HepG2 (cell line): ENCODE results near the gene LMAN2. TPM values are rescaled to one million over a fixed set of nuclear protein-coding genes. Genes with fewer than 3 reads are reported as not detected.

Experiments
- ATAC-seq: fragments of 200-7000 bp; cut with Tn5 transposase; 3 replicates; pipeline ENCODE4 v1.9.1; 2020; ENCODE audit warnings: mild to moderate bottlenecking, moderate library complexity
- BruUV-seq: library from RNA; stranded (reverse); fragments of 400-500 nt; replicated peaks from 2 replicates; lab custom pipeline; 2021; lab: Mats Ljungman, UMichigan
- CTCF ChIA-PET: fragments of 300-600 bp; formaldehyde crosslinking; extraction: SDS; loops from one replicate; lab custom pipeline; 2021; ENCODE audit warnings: low total read pairs, inconsistent platforms, low intra/inter-chr PET ratio; lab: Yijun Ruan, JAX
- POLR2A ChIA-PET: fragments of 350-600 bp; sonication (Branson Sonifier 250); formaldehyde crosslinking; loops from one replicate; lab custom pipeline; 2020; ENCODE audit warnings: antibody characterized with exemption, inconsistent platforms; lab: Yijun Ruan, JAX
- DNase-seq: peaks from one replicate; pipeline ENCODE4 v3.0.0-alpha.2; 2015; ENCODE audit warnings: low spot score
- FAIRE-seq: peaks from 3 replicates; lab custom pipeline; 2011; peaks lifted over from hg19 to GRCh38; lab: Jason Lieb, UNC
- H2AFZ ChIP-seq: one replicate; pipeline ENCODE4 v1.6.1; 2011; ENCODE audit warnings: low read length, inconsistent platforms
- H3K27ac ChIP-seq: fragments of 300-600 bp; 3 replicates; pipeline ENCODE4 v1.8.0; 2011; ENCODE audit warnings: mixed run types, mild to moderate bottlenecking, mixed read lengths, low read length, inconsistent platforms; ENCODE audit not compliant: insufficient read depth; ENCODE audit errors: extremely low read length
- H3K27me3 ChIP-seq, 2 experiments: fragments of 200-600 bp in 1 of 2; 2 replicates in 1 of 2; 3 replicates in 1 of 2; pipeline versions ENCODE4 v1.6.0 to v1.8.0; 2011; ENCODE audit warnings: low read length in 2 of 2, mild to moderate bottlenecking in 2 of 2, moderate library complexity in 2 of 2, inconsistent platforms in 1 of 2; ENCODE audit not compliant: insufficient read depth in 2 of 2, control insufficient read depth in 1 of 2
- H3K36me3 ChIP-seq, 2 experiments: fragments of 200-600 bp in 1 of 2; replicated peaks in 1 of 2; 2 replicates in 1 of 2; 3 replicates in 1 of 2; pipeline versions ENCODE4 v1.5.1 to v1.8.0; 2011; ENCODE audit warnings: low read length in 2 of 2, inconsistent platforms in 1 of 2; ENCODE audit not compliant: insufficient read depth in 2 of 2, control insufficient read depth in 1 of 2
- H3K4me1 ChIP-seq: 2 replicates; pipeline ENCODE4 v1.5.1; 2012; ENCODE audit warnings: low read length, inconsistent platforms; ENCODE audit not compliant: insufficient read depth
- H3K4me2 ChIP-seq: 2 replicates; pipeline ENCODE4 v1.6.0; 2011; ENCODE audit warnings: low read depth, low read length, inconsistent platforms
- H3K4me3 ChIP-seq, 3 experiments: fragments of 200-600 bp in 1 of 3; sonication (generic), shearing (Covaris generic) in 1 of 3; replicated peaks in 1 of 3; 2 replicates each; pipeline ENCODE4 v1.5.1; 2011 to 2016; ENCODE audit warnings: low read length in 3 of 3, inconsistent platforms in 2 of 3, low read depth in 2 of 3, mild to moderate bottlenecking in 2 of 3, control low read depth in 1 of 3, mixed read lengths in 1 of 3; ENCODE audit not compliant: insufficient read depth in 1 of 3
- H3K79me2 ChIP-seq: one replicate; pipeline ENCODE4 v1.6.1; 2011; ENCODE audit warnings: low read length, inconsistent platforms; ENCODE audit not compliant: insufficient read depth
- H3K9ac ChIP-seq: 2 replicates; pipeline ENCODE4 v1.6.0; 2011; ENCODE audit warnings: mild to moderate bottlenecking, low read depth, low read length, inconsistent platforms; ENCODE audit not compliant: insufficient read depth
- H3K9me3 ChIP-seq: 2 replicates; pipeline ENCODE4 v1.5.1; 2012; ENCODE audit warnings: mild to moderate bottlenecking, low read length
- H4K20me1 ChIP-seq: 2 replicates; pipeline ENCODE4 v1.6.0; 2011; ENCODE audit warnings: inconsistent platforms, mild to moderate bottlenecking, low read length, moderate library complexity; ENCODE audit not compliant: insufficient read depth
- MAF1 ChIP-seq: sonication (generic); formaldehyde crosslinking; IDR thresholded peaks from 2 replicates; pipeline ENCODE4 v1.5.0; 2020; ENCODE audit warnings: missing genetic modification reagents, borderline replicate concordance
- MAX ChIP-seq: IDR thresholded peaks from 2 replicates; pipeline ENCODE4 v1.6.1; 2012; ENCODE audit warnings: inconsistent platforms
- MAZ ChIP-seq, 2 experiments: sonication (generic) in 1 of 2; formaldehyde crosslinking in 1 of 2; IDR thresholded peaks; 2 replicates each; pipeline versions ENCODE4 v1.5.0 to v1.6.1; 2012 to 2020; ENCODE audit warnings: low read depth in 2 of 2, mild to moderate bottlenecking in 2 of 2, borderline replicate concordance in 1 of 2, improper control_type of control experiment in 1 of 2, low read length in 1 of 2, missing genetic modification reagents in 1 of 2, moderate library complexity in 1 of 2
- MYC ChIP-seq: sonication (generic); formaldehyde crosslinking; IDR thresholded peaks from 2 replicates; pipeline ENCODE4 v1.9.0; 2021; ENCODE audit warnings: missing genetic modification reagents, borderline replicate concordance
- NFE2L1 ChIP-seq: sonication (generic); formaldehyde crosslinking; IDR thresholded peaks from 2 replicates; pipeline ENCODE4 v1.4.0; 2020; ENCODE audit warnings: missing genetic modification reagents, mild to moderate bottlenecking, borderline replicate concordance
- PCBP1 ChIP-seq: fragments of 200-400 bp; formaldehyde crosslinking; IDR thresholded peaks from 2 replicates; pipeline ENCODE4 v1.6.1; 2017; ENCODE audit warnings: mild to moderate bottlenecking, low read depth, low read length, borderline replicate concordance
- PRDM10 ChIP-seq: sonication (generic); formaldehyde crosslinking; IDR thresholded peaks from 2 replicates; pipeline ENCODE4 v1.4.0; 2020; ENCODE audit warnings: low read depth, missing genetic modification reagents
- TBX2 ChIP-seq: sonication (generic); formaldehyde crosslinking; IDR thresholded peaks from 2 replicates; pipeline ENCODE4 v1.5.0; 2020; ENCODE audit warnings: missing genetic modification reagents, mild to moderate bottlenecking, borderline replicate concordance
- ZNF121 ChIP-seq: sonication (generic); formaldehyde crosslinking; IDR thresholded peaks from 2 replicates; pipeline ENCODE4 v1.5.0; 2020; ENCODE audit warnings: mild to moderate bottlenecking, missing genetic modification reagents
- ZNF274 ChIP-seq: sonication (generic); formaldehyde crosslinking; IDR thresholded peaks from 2 replicates; pipeline ENCODE4 v1.5.1; 2020; ENCODE audit warnings: mild to moderate bottlenecking, missing genetic modification reagents
- ZNF672 ChIP-seq: sonication (generic); formaldehyde crosslinking; IDR thresholded peaks from 2 replicates; pipeline ENCODE4 v1.8.1; 2022; ENCODE audit warnings: missing genetic modification reagents
- ZNF713 ChIP-seq: sonication (generic); formaldehyde crosslinking; IDR thresholded peaks from 2 replicates; pipeline ENCODE4 v1.4.0; 2020; ENCODE audit warnings: mild to moderate bottlenecking, missing genetic modification reagents
- ZNF768 ChIP-seq: sonication (generic); formaldehyde crosslinking; IDR thresholded peaks from 2 replicates; pipeline ENCODE4 v1.4.0; 2020; ENCODE audit warnings: missing genetic modification reagents
- ZSCAN9 ChIP-seq: IDR thresholded peaks from 2 replicates; pipeline ENCODE4 v1.6.1; 2016; ENCODE audit warnings: borderline replicate concordance
- ZZZ3 ChIP-seq: sonication (generic); formaldehyde crosslinking; IDR thresholded peaks from 2 replicates; pipeline ENCODE4 v1.4.0; 2020; ENCODE audit warnings: missing genetic modification reagents, mild to moderate bottlenecking, borderline replicate concordance
- WGBS: methylation state at CpG from one replicate; pipeline ENCODE4 v1.1.6; 2017; ENCODE audit warnings: low lambda C conversion rate; 5-methylcytosine and 5-hydroxymethylcytosine counted together
- in situ Hi-C: cut with HindIII; loops from 2 replicates; pipeline ENCODE4 v1.10.0; 2017; ENCODE audit warnings: low pct_unique_long_range_greater_than_20kb; ENCODE audit not compliant: extremely low pct_ligation_motif_present
- intact Hi-C: fragments of 100-400 bp; cut with micrococcal nuclease; formaldehyde crosslinking; loops from one replicate; pipeline ENCODE4 v1.10.0; 2022; ENCODE audit not compliant: unreplicated experiment
- polyA plus RNA-seq, 8 experiments: library from polyadenylated mRNA; depleted of rRNA in 3 of 8; stranded (reverse) in 7 of 8; unstranded in 1 of 8; fragments of >200 nt; fragmentation: Illumina TruSeq in 4 of 8; extraction: Trizol in 4 of 8; gene quantifications; 2 replicates each; pipeline versions ENCODE4 v1.2.1 to v1.2.3, GENCODE V29; 2011 to 2016; ENCODE audit warnings: low read depth in 4 of 8, missing spikeins in 1 of 8, mixed read lengths in 1 of 8; ENCODE audit not compliant: insufficient read depth in 1 of 8
- total RNA-seq, 5 experiments: library from RNA; depleted of rRNA; stranded (reverse); fragments of >200 nt; fragmentation: Illumina TruSeq; extraction: Trizol; gene quantifications; 2 replicates each; pipeline ENCODE4 v1.2.3, GENCODE V29; 2016; ENCODE audit warnings: low read depth in 1 of 5

Gene LMAN2
- total and polyA plus RNA-seq, 2 of the 13 experiments (the other 11 are each of a cell fraction or from before 2014, with no cell fraction given): 191 to 197 TPM

GRCh38 chr5:177365845-177366527 lies 14.5 kb upstream of the LMAN2 start:
- Histone ChIP-seq H3K4me3 (peak overlapping the region; percentile 64 to 75 (median 68); a peak in 5 of 6 replicates), H3K4me2 (peak overlapping the region; percentile 85), H3K79me2 (no peaks in the 10 kb centered on the region), H4K20me1 (no peaks in the 10 kb centered on the region), H3K4me1 (peaks cover 86% of the 10 kb centered on the region), H3K27me3 (peaks cover 0 to 16% of the 10 kb centered on the region in 2 experiments; a peak in 4 of 5 replicates), H3K36me3 (no peaks in the 10 kb centered on the region), H2AFZ (no peak overlapping the region), H3K9ac (peak overlapping the region; percentile 67), H3K9me3 (no peaks in the 10 kb centered on the region), H3K27ac (peak overlapping the region; percentile 79)
- ChIA-PET CTCF (no interaction called here), POLR2A (interaction anchor here (1.1 to 7.9 kb wide), 11 partner anchors 8 to 279 kb away, joined by 3 to 239 read pairs (median 10); partner anchors contain the start of genes FGFR4, GRK6, LMAN2 and RGS14)
- BruUV-seq: no TSS peak
- WGBS: 12% methylated on average over 6 of the region's 14 CpGs
- FAIRE-seq (no peak), DNase-seq (no peak), ATAC-seq (0 out of 3 replicates have a peak, but pooled peaks have one; percentile 2)
- in situ Hi-C loops (loop anchor here (25.0 kb wide), 1 partner anchor 829 kb away; the partner anchor contains the start of genes CDHR2 and RNF44), intact Hi-C loops (loop anchor here (5.0 kb wide), 1 partner anchor 49 kb away; no protein-coding TSS in a partner anchor)
- TF ChIP-seq ZNF768 (no peak), ZNF121 (CRISPR knock-in tag) (no peak), PCBP1 (0 out of 2 replicates have a peak, but pooled peaks have one; percentile 61), MYC (peak; percentile 6; the same call in 1 of the 2 replicates), ZSCAN9 (no peak), ZNF274 (CRISPR knock-in tag) (no peak), ZZZ3 (CRISPR knock-in tag) (0 out of 2 replicates have a peak, but pooled peaks have one; percentile 52), ZNF713 (CRISPR knock-in tag) (no peak), MAZ (IDR thresholded peaks at IDR 0.05; ENCODE audit: borderline replicate concordance, low read depth, low read length) (no peak), MAZ (CRISPR knock-in tag; IDR thresholded peaks at IDR 0.05; ENCODE audit: low read depth) (0 out of 2 replicates have a peak, but pooled peaks have one; percentile 2), ZNF672 (CRISPR knock-in tag) (0 out of 2 replicates have a peak, but pooled peaks have one; percentile 68), NFE2L1 (CRISPR knock-in tag) (no peak), MAF1 (CRISPR knock-in tag) (0 out of 2 replicates have a peak, but pooled peaks have one; percentile 15), TBX2 (CRISPR knock-in tag) (peak; percentile 8; the same call in 1 of the 2 replicates), MAX (peak; percentile 8; the same call in 1 of the 2 replicates), PRDM10 (CRISPR knock-in tag) (0 out of 2 replicates have a peak, but pooled peaks have one; percentile 26)
